ENCODE results near the gene ST3GAL3. TPM values are rescaled to one million over a fixed set of nuclear protein-coding genes. Genes with fewer than 3 reads are reported as not detected.
"Not testable (repeated sequence)": the region's sequence is repeated elsewhere in the genome, so short reads cannot be mapped to it uniquely, and the experiment has no call there.

ST3GAL3 gene
- total RNA-seq, 2 experiments from 2014 or later, result 18.1 to 26.7 TPM

DNA sequence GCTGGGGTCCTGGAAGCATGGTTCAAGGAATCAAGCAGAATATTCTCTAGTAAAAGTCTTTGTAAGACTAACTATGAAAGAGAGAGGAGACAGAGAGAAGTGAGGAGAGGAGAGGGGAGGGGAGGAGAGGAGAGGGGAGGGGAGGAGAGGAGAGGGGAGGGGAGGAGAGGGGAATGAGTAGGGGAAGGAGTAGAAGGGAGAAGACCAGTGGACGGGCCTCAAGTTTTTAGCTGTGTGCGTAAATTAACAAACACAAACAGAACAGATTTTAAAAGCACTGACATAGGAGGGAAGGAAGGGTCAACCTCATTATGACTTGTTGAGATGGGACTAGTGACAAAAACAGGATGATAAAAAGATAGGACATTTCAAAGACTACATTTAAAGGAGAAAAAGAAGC lies 62.8 kb downstream of the ST3GAL3 start:
- peaks cover 2% of the 10 kb centered on the region for H3K4me1 Mint-ChIP-seq
- no peaks in the 10 kb centered on the region for H3K9me3 Mint-ChIP-seq (ENCODE audit: low read depth)
- no peak for ATAC-seq
- H3K27ac Mint-ChIP-seq, result no peak overlapping the region
- CTCF ChIA-PET, result interaction anchor here (3.3 kb wide), 1 partner anchor 165 kb away, joined by 19 read pairs; the partner anchor contains the start of gene ARTN
- H3K27me3 Mint-ChIP-seq, result no peaks in the 10 kb centered on the region
- peaks cover 6% of the 10 kb centered on the region for H3K36me3 Mint-ChIP-seq
- no peak overlapping the region for H3K4me3 Mint-ChIP-seq
- no peak for DNase-seq

DNA sequence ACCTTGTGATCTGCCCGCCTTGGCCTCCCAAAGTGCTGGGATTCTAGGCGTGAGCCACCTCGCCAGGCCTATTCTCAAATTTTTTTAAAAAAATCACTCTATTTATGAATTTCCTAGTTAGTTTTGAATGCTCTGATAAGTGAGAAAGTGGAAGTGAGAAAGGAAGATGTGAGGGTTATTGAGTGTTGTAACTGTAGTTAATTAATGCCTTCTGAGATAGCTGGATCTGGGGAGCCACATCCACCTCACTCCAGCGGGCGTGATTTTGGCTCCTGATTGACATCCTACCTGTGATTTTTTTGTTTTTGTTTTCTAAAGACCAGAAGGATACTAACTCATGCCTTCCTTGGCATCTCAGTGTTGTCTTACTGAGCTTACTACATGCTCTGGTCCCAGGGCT lies 65.6 kb downstream of the ST3GAL3 start:
- H3K4me1 Mint-ChIP-seq, result peaks cover 2% of the 10 kb centered on the region
- no peak overlapping the region for H3K27ac Mint-ChIP-seq
- H3K27me3 Mint-ChIP-seq, result no peaks in the 10 kb centered on the region
- H3K9me3 Mint-ChIP-seq (ENCODE audit: low read depth), result no peaks in the 10 kb centered on the region
- no peak for ATAC-seq
- peaks cover 19% of the 10 kb centered on the region for H3K36me3 Mint-ChIP-seq
- DNase-seq, result no peak
- no peak overlapping the region for H3K4me3 Mint-ChIP-seq
- CTCF ChIA-PET, result interaction anchor here (1.8 to 2.3 kb wide), 2 partner anchors 9 to 162 kb away, joined by 10 read pairs; partner anchors contain the start of gene ARTN

DNA sequence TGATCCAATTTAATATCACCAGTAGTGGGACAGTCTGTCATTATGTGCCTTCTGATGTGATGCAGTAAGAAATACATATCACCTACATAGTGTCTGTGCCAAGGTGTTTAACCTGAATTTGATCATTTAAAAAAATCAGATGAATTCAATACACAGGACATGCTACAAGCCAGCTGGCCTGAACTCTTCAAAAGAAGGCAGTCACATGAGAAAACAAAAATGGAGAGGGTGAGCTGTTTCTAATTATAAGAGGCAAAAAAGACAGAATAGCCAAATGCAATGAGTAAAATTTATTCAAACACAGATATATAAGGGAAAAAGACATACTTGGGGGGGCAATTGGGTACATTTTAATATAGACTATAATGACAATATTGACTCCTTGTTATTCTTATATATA lies 66.5 kb downstream of the ST3GAL3 start:
- no peak for ATAC-seq
- Mint-ChIP-seq H3K27me3 (no peaks in the 10 kb centered on the region), H3K36me3 (peaks cover 22% of the 10 kb centered on the region), H3K27ac (no peak overlapping the region), H3K4me1 (peaks cover 2% of the 10 kb centered on the region), H3K9me3 (ENCODE audit: low read depth) (no peaks in the 10 kb centered on the region), H3K4me3 (no peak overlapping the region)
- no peak for DNase-seq
- CTCF ChIA-PET, result interaction anchor here (1.8 to 2.3 kb wide), 2 partner anchors 10 to 161 kb away, joined by 10 read pairs; partner anchors contain the start of gene ARTN

DNA sequence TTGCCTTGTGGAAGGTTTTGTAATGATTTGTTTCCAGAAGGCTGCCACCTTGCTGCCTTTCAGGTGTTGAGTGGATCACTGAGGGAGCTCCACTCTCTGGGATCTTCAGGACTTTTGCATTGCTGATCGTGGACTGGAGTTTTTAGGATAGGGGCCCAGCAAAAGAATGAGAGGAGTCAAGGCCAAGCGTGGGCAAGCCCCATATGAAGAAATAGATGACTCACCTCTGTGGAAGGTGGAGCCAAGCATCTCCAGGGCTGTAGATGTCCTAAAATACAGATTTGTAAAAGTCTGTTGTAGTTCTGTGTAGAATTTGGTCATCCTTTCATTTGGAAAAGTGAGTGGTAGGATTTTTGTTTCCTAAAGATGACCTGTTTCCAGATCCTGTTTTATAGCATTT lies 67.0 kb downstream of the ST3GAL3 start:
- CTCF ChIA-PET, result interaction anchor here (1.1 to 1.8 kb wide), 3 partner anchors 10 to 11 kb away, joined by 4 to 10 read pairs (median 9); no protein-coding TSS in a partner anchor
- Mint-ChIP-seq H3K27ac (no peak overlapping the region), H3K4me1 (peaks cover 7% of the 10 kb centered on the region), H3K4me3 (no peak overlapping the region), H3K9me3 (ENCODE audit: low read depth) (no peaks in the 10 kb centered on the region), H3K36me3 (peaks cover 26% of the 10 kb centered on the region), H3K27me3 (no peaks in the 10 kb centered on the region)
- ATAC-seq (no peak), DNase-seq (no peak)

- Mint-ChIP-seq H3K4me3 (no peak overlapping the region), H3K36me3 (peaks cover 41% of the 10 kb centered on the region), H3K27ac (no peak overlapping the region), H3K27me3 (no peaks in the 10 kb centered on the region), H3K4me1 (peaks cover 20% of the 10 kb centered on the region), H3K9me3 (ENCODE audit: low read depth) (peaks cover 8% of the 10 kb centered on the region)
- ATAC-seq (no peak), DNase-seq (no peak)
- CTCF ChIA-PET, result interaction anchor here (1.5 kb wide), 1 partner anchor 158 kb away, joined by 4 read pairs; no protein-coding TSS in a partner anchor
Observed at GRCh38 chr1:43776043-43776761, 68.9 kb downstream of the ST3GAL3 start.

- H3K9me3 Mint-ChIP-seq (ENCODE audit: low read depth); H3K4me3 Mint-ChIP-seq; H3K27me3 Mint-ChIP-seq; H3K27ac Mint-ChIP-seq; ATAC-seq; DNase-seq; CTCF ChIA-PET: not testable (repeated sequence)
- H3K36me3 Mint-ChIP-seq, result peaks cover 48% of the 10 kb centered on the region
- peaks cover 24% of the 10 kb centered on the region for H3K4me1 Mint-ChIP-seq
Observed at GRCh38 chr1:43777916-43778315, 70.6 kb downstream of the ST3GAL3 start.

DNA sequence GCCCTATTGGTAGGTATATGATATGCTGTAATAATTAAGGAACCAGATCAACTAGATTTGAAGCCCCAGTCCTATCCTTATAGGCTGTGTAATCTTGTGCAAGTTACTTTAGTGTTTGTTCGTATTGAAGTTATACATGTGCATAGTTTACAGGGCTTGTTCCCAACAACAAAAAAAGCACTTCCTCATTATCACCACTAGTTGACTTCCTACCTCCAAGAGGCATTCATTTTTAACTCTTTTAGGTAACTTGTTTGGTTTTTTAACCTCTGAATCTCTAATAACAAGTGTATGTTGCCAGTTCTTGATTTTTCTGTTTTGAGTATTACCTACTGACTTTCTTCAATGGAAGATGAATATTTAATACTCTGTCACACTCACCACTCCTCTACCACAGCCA lies 71.9 kb downstream of the ST3GAL3 start:
- Mint-ChIP-seq H3K36me3 (peaks cover 48% of the 10 kb centered on the region), H3K4me3 (no peak overlapping the region), H3K27me3 (no peaks in the 10 kb centered on the region), H3K9me3 (ENCODE audit: low read depth) (peaks cover 8% of the 10 kb centered on the region), H3K27ac (peak overlapping the region; percentile 71), H3K4me1 (peaks cover 26% of the 10 kb centered on the region)
- ATAC-seq (no peak), DNase-seq (no peak)
- CTCF ChIA-PET, result interaction anchor here (2.0 kb wide), 1 partner anchor 16 kb away, joined by 9 read pairs; no protein-coding TSS in a partner anchor

DNA sequence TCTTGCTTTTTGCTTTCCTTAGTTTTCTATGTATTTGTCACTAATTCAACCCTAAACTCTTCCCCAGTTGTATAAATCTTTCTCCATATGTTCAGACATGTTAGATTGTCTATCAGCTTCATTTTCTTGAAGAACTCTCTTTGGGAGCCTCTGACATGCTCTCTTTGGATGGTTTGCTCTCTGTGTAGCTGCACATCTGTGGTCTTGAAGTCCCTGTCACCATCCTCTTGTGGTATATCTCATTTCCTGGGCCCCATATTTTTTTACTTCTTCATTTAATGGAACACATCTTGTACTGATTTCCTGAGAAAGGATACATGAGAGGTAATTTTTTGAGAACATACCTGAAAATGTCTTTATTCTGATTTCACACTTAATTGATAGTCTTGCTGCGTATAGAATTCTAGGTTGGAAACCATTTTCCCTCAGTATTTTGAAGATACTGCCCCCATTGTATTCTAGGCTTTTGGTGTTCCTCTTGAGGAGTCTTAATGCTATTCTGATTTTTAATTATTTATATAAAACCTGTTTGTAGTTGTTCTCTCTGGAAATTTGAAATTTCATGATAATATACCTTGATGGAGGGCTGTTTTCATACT lies 72.6 kb downstream of the ST3GAL3 start:
- Mint-ChIP-seq H3K4me1 (peaks cover 26% of the 10 kb centered on the region), H3K9me3 (ENCODE audit: low read depth) (peaks cover 8% of the 10 kb centered on the region), H3K36me3 (peaks cover 44% of the 10 kb centered on the region), H3K4me3 (no peak overlapping the region), H3K27me3 (no peaks in the 10 kb centered on the region), H3K27ac (peak overlapping the region; percentile 71)
- DNase-seq, result no peak
- CTCF ChIA-PET, result interaction anchor here (1.1 to 2.0 kb wide), 2 partner anchors 9 to 16 kb away, joined by 3 to 9 read pairs; no protein-coding TSS in a partner anchor
- ATAC-seq, result peak; percentile 64

DNA sequence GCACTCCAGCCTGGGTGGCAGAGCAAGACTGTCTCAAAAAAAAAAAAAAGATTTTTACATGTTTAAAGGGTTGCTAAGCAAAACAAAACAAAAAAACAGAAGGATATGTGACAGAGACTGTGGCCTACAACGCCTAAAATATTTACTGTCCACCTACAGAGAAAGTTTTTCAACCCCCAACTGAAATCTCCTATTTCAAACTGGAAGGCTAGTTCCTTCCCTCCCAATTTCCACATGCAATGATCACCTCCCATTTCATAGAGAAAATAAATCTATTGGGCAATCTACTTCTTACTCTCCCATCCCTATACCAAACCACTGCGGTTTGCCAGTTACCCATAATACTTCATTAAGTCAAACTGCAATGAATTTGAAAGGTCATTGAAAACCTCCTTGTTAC lies 74.2 kb downstream of the ST3GAL3 start:
- Mint-ChIP-seq H3K9me3 (ENCODE audit: low read depth) (peaks cover 8% of the 10 kb centered on the region), H3K4me3 (no peak overlapping the region), H3K36me3 (peaks cover 42% of the 10 kb centered on the region), H3K27ac (no peak overlapping the region), H3K4me1 (peaks cover 26% of the 10 kb centered on the region), H3K27me3 (no peaks in the 10 kb centered on the region)
- CTCF ChIA-PET, result no interaction called here
- ATAC-seq (no peak), DNase-seq (no peak)

DNA sequence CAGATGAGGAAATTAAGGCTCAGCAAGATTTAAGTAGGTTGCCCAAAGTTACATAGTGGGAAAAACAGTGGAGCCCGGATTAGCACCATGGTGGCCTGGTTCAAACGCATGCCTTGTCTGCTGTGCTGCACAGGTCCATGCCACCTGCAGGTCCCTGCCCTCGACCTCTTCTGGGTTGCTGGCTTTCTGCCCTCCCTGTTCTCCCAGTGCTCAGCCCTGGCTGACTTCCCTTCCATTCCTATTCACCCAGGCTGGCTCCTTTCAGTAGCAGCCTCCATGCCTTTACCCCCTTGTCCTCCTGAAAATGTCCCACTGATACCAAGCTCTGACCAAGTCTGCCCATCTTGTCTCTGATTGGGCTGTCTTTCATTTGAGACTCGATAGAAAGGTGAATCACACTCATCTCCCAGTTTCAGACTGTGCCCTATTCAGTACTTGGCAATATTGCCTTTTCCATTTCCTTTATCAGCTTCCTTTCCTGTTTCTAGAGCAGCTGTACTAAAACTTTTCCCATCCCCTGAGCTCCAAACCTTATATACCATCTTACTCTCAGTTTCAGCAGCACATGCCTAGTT lies 75.8 kb downstream of the ST3GAL3 start:
- CTCF ChIA-PET, result interaction anchor here (1.1 to 2.4 kb wide), 2 partner anchors 19 to 151 kb away, joined by 3 to 6 read pairs; no protein-coding TSS in a partner anchor
- ATAC-seq (no peak), DNase-seq (no peak)
- Mint-ChIP-seq H3K4me1 (peaks cover 26% of the 10 kb centered on the region), H3K4me3 (no peak overlapping the region), H3K36me3 (peaks cover 28% of the 10 kb centered on the region), H3K27me3 (no peaks in the 10 kb centered on the region), H3K9me3 (ENCODE audit: low read depth) (peaks cover 8% of the 10 kb centered on the region), H3K27ac (no peak overlapping the region)

DNA sequence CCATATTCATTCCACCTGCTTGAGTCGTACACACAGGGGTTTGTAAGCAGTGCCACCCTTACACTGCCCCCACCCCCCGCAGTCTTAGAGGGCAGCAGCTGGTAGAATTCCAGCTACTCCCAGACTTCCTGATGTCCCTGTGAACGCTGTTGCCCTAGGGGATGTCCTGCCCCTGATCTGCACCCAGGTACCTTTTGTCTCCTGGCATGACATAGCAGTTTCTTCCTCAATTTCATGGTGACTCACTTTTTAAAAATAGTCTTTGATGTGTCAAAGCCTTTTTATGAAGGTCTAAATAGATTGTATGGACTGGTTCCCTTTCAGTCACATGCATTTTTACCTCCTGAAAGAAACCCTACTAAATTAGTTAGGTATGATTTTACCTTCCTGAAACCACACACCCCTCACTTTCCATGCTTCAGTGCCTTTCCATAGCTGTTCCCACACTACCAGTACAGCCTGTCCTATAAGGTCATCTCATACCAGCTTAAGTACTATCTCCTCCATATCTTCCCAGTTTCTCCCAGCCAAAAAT lies 76.4 kb downstream of the ST3GAL3 start:
- no peak for ATAC-seq
- DNase-seq, result no peak
- CTCF ChIA-PET, result interaction anchor here (1.1 to 2.4 kb wide), 2 partner anchors 19 to 151 kb away, joined by 3 to 6 read pairs; no protein-coding TSS in a partner anchor
- Mint-ChIP-seq H3K4me1 (peaks cover 26% of the 10 kb centered on the region), H3K4me3 (no peak overlapping the region), H3K9me3 (ENCODE audit: low read depth) (peaks cover 8% of the 10 kb centered on the region), H3K27me3 (no peaks in the 10 kb centered on the region), H3K27ac (no peak overlapping the region), H3K36me3 (peaks cover 28% of the 10 kb centered on the region)

DNA sequence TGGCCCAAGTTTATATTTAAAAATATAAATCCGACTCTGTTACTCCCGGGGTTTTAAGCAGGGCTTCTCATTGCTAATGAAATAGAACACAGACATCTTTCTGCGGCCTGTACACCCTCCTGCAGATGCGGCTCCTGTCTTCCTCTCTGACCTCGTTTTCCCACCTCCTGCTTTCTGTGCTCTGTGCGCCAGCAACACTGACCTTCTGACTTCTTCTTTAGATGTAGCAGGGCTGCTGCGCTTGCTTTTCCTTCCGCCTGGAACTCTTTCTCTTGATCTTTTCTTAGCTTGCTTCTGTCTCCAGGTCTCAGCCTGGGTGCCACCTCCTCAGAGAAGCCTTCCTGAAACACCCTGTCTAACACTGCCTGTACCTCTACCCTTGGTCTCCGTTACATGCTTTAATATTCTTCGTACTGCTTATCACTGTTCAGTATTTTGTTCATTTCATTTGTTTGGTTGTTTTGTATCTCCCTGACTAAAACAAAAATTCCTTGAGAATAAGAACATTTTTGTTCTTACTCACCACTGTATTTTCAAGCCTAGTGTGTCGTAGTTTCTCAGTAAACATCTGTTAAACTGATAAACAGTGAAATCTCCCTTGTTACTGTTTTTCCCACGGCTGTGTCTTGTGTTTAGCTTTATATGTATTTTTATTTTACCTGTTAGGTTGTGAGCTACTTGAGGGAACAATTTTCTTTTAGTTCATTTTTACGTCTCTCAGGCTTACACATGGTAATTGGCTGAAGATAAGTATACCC lies 79.0 kb downstream of the ST3GAL3 start:
- no peak overlapping the region for H3K27ac Mint-ChIP-seq
- ATAC-seq, result no peak
- no peaks in the 10 kb centered on the region for H3K9me3 Mint-ChIP-seq (ENCODE audit: low read depth)
- H3K36me3 Mint-ChIP-seq, result peaks cover 10% of the 10 kb centered on the region
- no peak for DNase-seq
- CTCF ChIA-PET, result interaction anchor here (1.6 kb wide), 1 partner anchor 148 kb away, joined by 6 read pairs; no protein-coding TSS in a partner anchor
- no peak overlapping the region for H3K4me3 Mint-ChIP-seq
- H3K27me3 Mint-ChIP-seq, result no peaks in the 10 kb centered on the region
- H3K4me1 Mint-ChIP-seq, result peaks cover 15% of the 10 kb centered on the region

Data from activated CD8-positive, alpha-beta memory T cell treated with anti-CD3 and anti-CD28 coated beads, Interleukin-2, amount 10 ng/mL, durations not matched to agents 7 days and 5 days (primary cell).